T47D (cell line): ENCODE measurements around the gene EIF4E.
"Not testable (repeated sequence)": the region's sequence is repeated elsewhere in the genome, so short reads cannot be mapped to it uniquely, and the experiment has no call there.

ENCODE experiments used
- DNase-seq, 2 experiments: peaks; one replicate each; pipeline versions ENCODE4 v3.0.0 to v3.0.0-alpha.2; 2011 to 2012; ENCODE audit warnings: low read depth in 1 of 2, low spot score in 1 of 2
- JUND ChIP-seq: IDR thresholded peaks from 2 replicates; pipeline ENCODE4 v1.6.1; 2012; ENCODE audit warnings: low read depth
- in situ Hi-C: cut with HindIII; loops from 2 replicates; pipeline ENCODE4 v1.10.0; 2016; ENCODE audit warnings: low sequenced_read_pairs, low pct_unique_long_range_greater_than_20kb

The EIF4E gene

DNA sequence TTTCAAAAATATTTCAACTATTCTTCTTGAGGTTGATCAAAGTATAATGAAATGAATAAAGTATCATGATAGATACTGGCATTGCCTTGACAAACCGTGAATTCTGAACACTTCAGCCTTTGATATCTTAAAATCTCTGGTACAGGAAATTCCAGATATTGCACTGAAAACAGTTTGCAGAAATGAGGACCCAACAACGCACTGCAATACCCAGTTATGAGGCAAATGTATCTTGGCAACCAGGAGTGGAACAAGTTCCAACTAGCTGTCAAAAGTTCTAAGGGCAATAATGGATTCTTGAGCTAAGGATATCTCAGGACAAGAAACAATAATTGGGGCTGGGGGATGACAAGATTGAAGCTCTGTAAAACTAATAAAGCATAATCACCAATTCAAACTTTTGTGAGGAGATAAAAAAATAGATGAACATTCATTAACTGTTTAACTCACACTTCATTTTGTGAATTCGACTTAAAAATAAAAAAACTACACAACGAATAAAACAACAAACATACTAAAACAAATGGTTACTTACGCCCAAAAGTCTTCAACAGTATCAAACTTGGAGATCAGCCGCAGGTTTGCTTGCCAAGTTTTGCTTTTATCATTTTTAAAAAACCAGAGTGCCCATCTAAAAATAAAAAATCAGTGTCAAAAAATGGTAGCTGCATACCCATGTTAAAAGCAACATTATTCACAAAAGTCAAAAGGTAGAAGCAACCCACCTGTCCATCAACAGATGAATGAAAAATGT lies 38.1 kb downstream of the EIF4E start:
- no peak for TF ChIP-seq JUND
- no peak for DNase-seq
- in situ Hi-C loops, result no loop called here

DNA sequence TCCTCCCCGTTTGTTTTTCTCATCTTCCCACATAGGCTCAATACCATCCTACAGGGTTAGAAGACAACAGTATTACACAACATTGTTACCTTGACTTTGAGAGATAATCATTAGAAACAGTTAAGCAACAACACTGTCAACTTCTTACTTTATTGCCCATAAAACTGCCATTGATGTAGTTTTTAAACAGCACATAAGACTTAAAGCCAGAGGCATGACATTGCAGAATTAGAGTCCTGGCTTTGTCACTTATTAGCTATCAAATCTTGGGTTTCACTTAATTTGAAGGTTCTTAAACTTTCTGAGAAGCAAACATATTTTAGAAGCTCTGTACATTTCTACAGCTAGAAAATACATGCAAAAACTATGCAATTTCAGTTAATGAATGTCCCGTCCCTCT lies 41.8 kb downstream of the EIF4E start:
- TF ChIP-seq JUND, result no peak
- no peak for DNase-seq
- in situ Hi-C loops, result no loop called here

GRCh38 chr4:98886382-98886781 lies 42.6 kb downstream of the EIF4E start:
- in situ Hi-C loops, DNase-seq: not testable (repeated sequence)

DNA sequence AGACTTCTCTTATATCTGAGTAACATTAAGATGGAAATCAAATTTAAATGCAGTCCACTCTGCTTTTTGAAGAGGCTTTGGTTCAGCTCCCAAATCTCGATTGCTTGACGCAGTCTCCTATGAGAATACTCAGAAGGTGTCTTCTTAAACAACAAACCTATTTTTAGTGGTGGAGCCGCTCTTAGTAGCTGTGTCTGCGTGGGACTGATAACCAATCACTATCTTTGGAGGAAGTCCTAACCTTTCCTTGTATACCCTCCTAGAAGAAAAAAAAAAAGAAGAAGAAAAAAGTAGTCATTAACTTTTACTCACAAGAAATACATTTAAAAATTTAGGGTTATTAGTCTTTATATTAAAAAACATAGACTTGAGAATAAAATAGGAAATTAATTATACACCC lies 48.0 kb downstream of the EIF4E start:
- DNase-seq, in situ Hi-C loops: not testable (repeated sequence)

GRCh38 chr4:98879515-98879914 lies 49.4 kb downstream of the EIF4E start:
- in situ Hi-C loops, result no loop called here
- TF ChIP-seq JUND, result no peak
- no peak for DNase-seq

DNA sequence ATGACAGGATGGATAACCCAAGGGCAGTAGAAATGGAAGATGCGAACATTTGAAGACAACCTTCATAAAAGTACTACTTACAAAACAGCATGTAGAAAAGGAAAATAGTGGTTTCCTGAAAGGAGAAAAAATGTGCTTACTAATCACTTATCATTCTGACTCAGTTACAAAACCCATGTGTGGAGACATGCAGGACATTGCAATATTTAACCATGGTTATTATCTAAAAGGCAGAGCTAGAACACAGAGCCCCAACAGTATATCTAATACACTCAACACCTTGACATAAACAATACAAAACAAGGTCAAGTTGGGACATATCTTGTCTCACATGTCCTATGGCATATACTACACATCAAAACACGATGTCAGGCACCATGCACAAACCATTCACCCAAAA lies 55.9 kb downstream of the EIF4E start:
- TF ChIP-seq JUND, result no peak
- DNase-seq, result no peak
- in situ Hi-C loops, result no loop called here

GRCh38 chr4:98872120-98872906 lies 56.6 kb downstream of the EIF4E start:
- in situ Hi-C loops, DNase-seq: not testable (repeated sequence)

GRCh38 chr4:98867648-98868047 lies 61.3 kb downstream of the EIF4E start:
- in situ Hi-C loops, result no loop called here
- no peak for DNase-seq
- no peak for TF ChIP-seq JUND

- DNase-seq, result no peak
- in situ Hi-C loops, result no loop called here
- no peak for TF ChIP-seq JUND
Measured at GRCh38 chr4:98865059-98865458, 63.9 kb downstream of the EIF4E start.

DNA sequence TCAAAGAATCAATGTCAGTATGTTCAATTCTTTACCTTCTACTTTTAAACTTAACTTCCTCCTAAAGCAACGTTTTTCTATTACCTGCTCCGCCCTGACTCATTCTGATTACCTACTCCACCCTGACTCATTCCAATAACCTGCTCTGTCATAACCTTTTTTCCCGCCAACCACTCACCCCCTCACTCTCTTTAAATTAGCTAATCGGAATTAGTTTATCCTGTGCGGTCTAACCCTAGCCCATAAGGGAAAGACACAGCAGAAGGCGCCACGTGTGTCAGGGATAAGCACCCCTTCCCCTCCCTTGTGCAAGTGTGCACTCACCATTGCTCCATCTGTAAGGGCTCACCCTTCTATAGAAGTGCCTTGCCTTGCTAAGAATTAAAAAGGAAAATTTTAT lies 64.4 kb downstream of the EIF4E start:
- DNase-seq, result no peak
- no peak for TF ChIP-seq JUND
- in situ Hi-C loops, result no loop called here

- no peak for TF ChIP-seq JUND
- in situ Hi-C loops, result no loop called here
- no peak for DNase-seq
Measured at GRCh38 chr4:98862371-98862770, 66.6 kb downstream of the EIF4E start.

- DNase-seq, result no peak
- in situ Hi-C loops, result no loop called here
- TF ChIP-seq JUND, result no peak
Measured at GRCh38 chr4:98861100-98861884, 67.6 kb downstream of the EIF4E start.

DNA sequence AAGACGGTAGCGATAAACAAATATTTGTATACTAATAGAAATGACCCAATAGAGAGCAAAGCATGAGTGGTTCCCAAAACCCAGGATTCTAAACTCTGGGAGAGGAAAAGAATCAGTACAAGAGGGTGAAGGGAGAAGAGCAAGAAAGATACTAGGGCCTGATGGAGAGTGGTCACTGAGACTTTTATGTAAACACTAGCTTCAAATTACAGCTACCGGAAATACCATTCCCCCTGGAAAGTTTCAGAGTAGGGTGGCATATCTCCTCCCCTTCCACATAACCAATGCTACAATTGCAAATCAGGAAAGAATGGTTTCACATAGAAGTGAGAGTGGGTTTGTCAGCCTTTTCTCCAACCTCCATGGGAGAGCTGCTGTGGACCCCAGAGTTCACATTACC lies 77.1 kb downstream of the EIF4E start:
- in situ Hi-C loops, result no loop called here
- no peak for TF ChIP-seq JUND
- no peak for DNase-seq
